Measurements from ENCODE around the gene RPL5. TPM values are rescaled to one million over a fixed set of nuclear protein-coding genes. Genes with fewer than 3 reads are reported as not detected.

Gene RPL5
- total RNA-seq (2014; rRNA removed; shearing (Covaris generic)): 2,030 and 2,182 TPM in 2 replicates
- polyA plus RNA-seq (2016; fragmentation: Nextera tagmentation; extraction: Ambion mirVana): 3,547 and 4,172 TPM in 2 replicates
- long read RNA-seq, transcript RPL5-205 (3 exons, 1,210 nt): major isoform, 813 of 1,923 reads
- long read RNA-seq, transcript RPL5-208 (8 exons, 1,085 nt): minor isoform, 727 of 1,923 reads
- long read RNA-seq, partial matches to known transcripts: 353 of 1,923 reads
- long read RNA-seq, other reads (novel, unspliced or antisense): 23 of 1,923 reads

- Histone ChIP-seq H3K4me1 (ENCODE audit: insufficient read depth) (peaks cover 22% of the 10 kb centered on the region), H3K36me3 (ENCODE audit: insufficient read depth) (peaks cover 44% of the 10 kb centered on the region), H4K20me1 (replicated peaks; ENCODE audit: insufficient read depth) (peaks cover 38% of the 10 kb centered on the region), H2AFZ (peak within 1 kb of the TSS; percentile 85), H3K27ac (ENCODE audit: low read depth) (peak within 1 kb of the TSS; percentile 88), H3K9me2 (ENCODE audit: insufficient read depth) (no peaks in the 10 kb centered on the region), H3K4me2 (peak within 1 kb of the TSS; percentile 83), H3K4me3 (peak within 1 kb of the TSS; percentile 88), H3K79me2 (replicated peaks; ENCODE audit: insufficient read depth) (peaks cover 51% of the 10 kb centered on the region), H3K27me3 (ENCODE audit: insufficient read depth) (no peaks in the 10 kb centered on the region), H3F3A (replicated peaks; ENCODE audit: low read depth) (peaks cover 21% of the 10 kb centered on the region; the same call in 1 of the 2 replicates)
- Mint-ChIP-seq H3K4me3 (peak within 1 kb of the TSS; percentile 98), H3K27ac (peak within 1 kb of the TSS; percentile 100), H3K27me3 (ENCODE audit: insufficient read depth, low read depth, poor library complexity) (peaks cover 24% of the 10 kb centered on the region), H3K36me3 (ENCODE audit: low read depth) (peaks cover 51% of the 10 kb centered on the region), H3K4me1 (peaks cover 24% of the 10 kb centered on the region), H3K9me3 (no peaks in the 10 kb centered on the region)
- TF ChIP-seq ZNF331 (CRISPR knock-in tag; IDR thresholded peaks at IDR 0.05; ENCODE audit: low read depth) (no peak), STAT1 (IDR thresholded peaks at IDR 0.05; ENCODE audit: unreplicated experiment) (no peak), POLR2AphosphoS5 (IDR thresholded peaks at IDR 0.05; ENCODE audit: low read depth) (peak; percentile 100), ZNF462 (CRISPR knock-in tag; IDR thresholded peaks at IDR 0.05) (no peak), EZH2phosphoT487 (IDR thresholded peaks at IDR 0.05; ENCODE audit: unreplicated experiment) (no peak), CREB1 (CRISPR knock-in tag; IDR thresholded peaks at IDR 0.05; ENCODE audit: low read depth) (peak; percentile 95), JUNB (IDR thresholded peaks at IDR 0.05; ENCODE audit: unreplicated experiment) (no peak), EZH2 (IDR thresholded peaks at IDR 0.05; ENCODE audit: low read depth, unreplicated experiment) (no peak), REST (IDR thresholded peaks at IDR 0.05; ENCODE audit: unreplicated experiment) (peak; percentile 47), NANOG (IDR thresholded peaks at IDR 0.05; ENCODE audit: borderline replicate concordance) (no peak), CTCF (conservative IDR thresholded peaks at IDR 0.05; ENCODE audit: low read depth in 2 of 2) (peak; percentile 79 to 97), ZNF114 (CRISPR knock-in tag; IDR thresholded peaks at IDR 0.05) (no peak)
- TF ChIP-seq, protein P1, sequence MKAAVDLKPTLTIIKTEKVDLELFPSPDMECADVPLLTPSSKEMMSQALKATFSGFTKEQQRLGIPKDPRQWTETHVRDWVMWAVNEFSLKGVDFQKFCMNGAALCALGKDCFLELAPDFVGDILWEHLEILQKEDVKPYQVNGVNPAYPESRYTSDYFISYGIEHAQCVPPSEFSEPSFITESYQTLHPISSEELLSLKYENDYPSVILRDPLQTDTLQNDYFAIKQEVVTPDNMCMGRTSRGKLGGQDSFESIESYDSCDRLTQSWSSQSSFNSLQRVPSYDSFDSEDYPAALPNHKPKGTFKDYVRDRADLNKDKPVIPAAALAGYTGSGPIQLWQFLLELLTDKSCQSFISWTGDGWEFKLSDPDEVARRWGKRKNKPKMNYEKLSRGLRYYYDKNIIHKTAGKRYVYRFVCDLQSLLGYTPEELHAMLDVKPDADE (IDR thresholded peaks at IDR 0.05): peak; percentile 87
- DNase-seq (ENCODE audit: low spot score) (peak; percentile 99), ATAC-seq (peak; percentile 92)
Observed at GRCh38 chr1:92831762-92832536, at the start of gene RPL5. RPL5 (plus strand) TSS chr1:92832040; CDS start chr1:92832115, 75 bp downstream.

Measured in GM23338 (cell line).